Small intestine (tissue), 7 donors: ENCODE results near the gene TMEM131. TPM values are rescaled to one million over a fixed set of nuclear protein-coding genes. Genes with fewer than 3 reads are reported as not detected.
"Not testable (repeated sequence)": the region's sequence is repeated elsewhere in the genome, so short reads cannot be mapped to it uniquely, and the experiment has no call there.

Source experiments
- DNase-seq, 2 donors: peaks; one replicate each; pipeline versions ENCODE4 v3.0.0 to v3.0.0-alpha.2; 2013
- FAIRE-seq: peaks from 2 replicates; lab custom pipeline; 2012; peaks lifted over from hg19 to GRCh38; lab: Jason Lieb, UNC
- H3K27ac ChIP-seq, 3 donors: one replicate each; pipeline ENCODE4 v1.5.1; 2013; ENCODE audit warnings: low read length in 2 of 3, mild to moderate bottlenecking in 2 of 3, control low read depth in 1 of 3, inconsistent platforms in 1 of 3, low read depth in 1 of 3, moderate library complexity in 1 of 3
- H3K27me3 ChIP-seq, 3 donors: one replicate each; pipeline ENCODE4 v1.6.1; 2013; ENCODE audit warnings: low read length in 3 of 3, inconsistent platforms in 1 of 3; ENCODE audit not compliant: control insufficient read depth in 3 of 3, insufficient read depth in 3 of 3
- H3K36me3 ChIP-seq, 3 donors: one replicate each; pipeline ENCODE4 v1.6.1; 2013; ENCODE audit warnings: low read length in 3 of 3, inconsistent platforms in 1 of 3, low read depth in 1 of 3, mild to moderate bottlenecking in 1 of 3, moderate library complexity in 1 of 3; ENCODE audit not compliant: control insufficient read depth in 3 of 3, insufficient read depth in 2 of 3
- H3K4me1 ChIP-seq, 3 donors: one replicate each; pipeline ENCODE4 v1.6.1; 2013; ENCODE audit warnings: low read length in 2 of 3, inconsistent platforms in 1 of 3, low read depth in 1 of 3, mild to moderate bottlenecking in 1 of 3, moderate library complexity in 1 of 3; ENCODE audit not compliant: control insufficient read depth in 3 of 3, insufficient read depth in 2 of 3
- H3K4me3 ChIP-seq, 3 donors: one replicate each; pipeline ENCODE4 v1.5.1; 2013; ENCODE audit warnings: low read length in 3 of 3, control low read depth in 1 of 3, inconsistent platforms in 1 of 3, low read depth in 1 of 3, mild to moderate bottlenecking in 1 of 3, moderate library complexity in 1 of 3
- H3K9me3 ChIP-seq, 2 donors: one replicate each; pipeline ENCODE4 v1.6.1; 2013; ENCODE audit warnings: low read depth in 1 of 2, low read length in 1 of 2; ENCODE audit not compliant: control insufficient read depth in 2 of 2, insufficient read depth in 1 of 2
- WGBS, 3 donors: extraction: QIAGEN DNeasy Blood & Tissue Kit; methylation state at CpG; one replicate each; pipeline ENCODE4 v1.1.7; 2013; 5-methylcytosine and 5-hydroxymethylcytosine counted together
- polyA plus RNA-seq, 4 donors: library from polyadenylated mRNA; stranded (reverse) in 3 of 4; unstranded in 1 of 4; fragments of 200-250 nt in 3 of 4; fragments of 120-200 nt in 1 of 4; gene quantifications; one replicate each; pipeline versions ENCODE4 v1.2.1 to v1.2.3, GENCODE V29; 2013
- donor health status: healthy with polysubstance abuse.
- donor health status: control.
- donor health status: control.
- donor health status: Bipolar disorder and iron deficiency.
- donor health status: healthy.

The TMEM131 gene
- polyA plus RNA-seq, 4 donors = 6.5 to 47.7 (median 13.8) TPM

GRCh38 chr2:97906307-97906706 lies 89.4 kb downstream of the TMEM131 start:
- Histone ChIP-seq H3K27me3 (no peaks in the 10 kb centered on the region), H3K36me3 (peaks cover 0 to 7% (median 0%) of the 10 kb centered on the region in 3 donors), H3K4me3 (no peak overlapping the region), H3K4me1 (peaks cover 0 to 3% (median 0%) of the 10 kb centered on the region in 3 donors), H3K9me3 (no peaks in the 10 kb centered on the region), H3K27ac (no peak overlapping the region)
- peak in 1 of 2 donors; percentile 64 for DNase-seq
- WGBS, 3 donors = 17 to 70% (median 42%) methylated on average over 1 of the region's 1 CpG
- no peak for FAIRE-seq

- no peaks in the 10 kb centered on the region for H3K9me3 ChIP-seq
- no peak for FAIRE-seq
- H3K4me3 ChIP-seq = no peak overlapping the region
- H3K36me3 ChIP-seq = peaks cover 0 to 7% (median 0%) of the 10 kb centered on the region in 3 donors
- WGBS, 3 donors = 86 to 98% (median 91%) methylated on average over 1 of the region's 1 CpG
- no peak for DNase-seq
- no peaks in the 10 kb centered on the region for H3K27me3 ChIP-seq
- peaks cover 0 to 3% (median 0%) of the 10 kb centered on the region in 3 donors for H3K4me1 ChIP-seq
- H3K27ac ChIP-seq = no peak overlapping the region
Observed at GRCh38 chr2:97905294-97905693, 90.5 kb downstream of the TMEM131 start.

GRCh38 chr2:97901862-97902261 lies 93.9 kb downstream of the TMEM131 start:
- H3K4me1 ChIP-seq = peaks cover 0 to 3% (median 0%) of the 10 kb centered on the region in 3 donors
- H3K4me3 ChIP-seq = no peak overlapping the region
- no peak overlapping the region for H3K27ac ChIP-seq
- DNase-seq (no peak), FAIRE-seq (no peak)
- H3K27me3 ChIP-seq = no peaks in the 10 kb centered on the region
- no peaks in the 10 kb centered on the region for H3K9me3 ChIP-seq
- H3K36me3 ChIP-seq = peaks cover 0 to 2% (median 0%) of the 10 kb centered on the region in 3 donors

GRCh38 chr2:97900806-97901205 lies 94.9 kb downstream of the TMEM131 start:
- H3K9me3 ChIP-seq = no peaks in the 10 kb centered on the region
- FAIRE-seq (no peak), DNase-seq (no peak)
- no peaks in the 10 kb centered on the region for H3K4me1 ChIP-seq
- no peak overlapping the region for H3K4me3 ChIP-seq
- H3K27me3 ChIP-seq = no peaks in the 10 kb centered on the region
- WGBS, 3 donors = 63 to 89% (median 68%) methylated on average over 2 of the region's 2 CpGs
- H3K36me3 ChIP-seq = peaks cover 0 to 2% (median 0%) of the 10 kb centered on the region in 3 donors
- H3K27ac ChIP-seq = no peak overlapping the region

- not testable (repeated sequence) for H3K4me3 ChIP-seq, H3K27me3 ChIP-seq, H3K27ac ChIP-seq, H3K36me3 ChIP-seq, H3K9me3 ChIP-seq, FAIRE-seq, DNase-seq, H3K4me1 ChIP-seq
- WGBS, 3 donors = 97 to 100% (median 97%) methylated on average over 4 of the region's 4 CpGs
Observed at GRCh38 chr2:97893042-97893441, 102.7 kb downstream of the TMEM131 start.

- Histone ChIP-seq H3K4me1 (no peaks in the 10 kb centered on the region), H3K27ac (no peak overlapping the region), H3K27me3 (no peaks in the 10 kb centered on the region), H3K36me3 (peaks cover 7 to 9% (median 9%) of the 10 kb centered on the region in 3 donors), H3K4me3 (no peak overlapping the region), H3K9me3 (peaks cover 2 to 8% of the 10 kb centered on the region in 2 donors)
- no peak for DNase-seq
- FAIRE-seq = no peak
Observed at GRCh38 chr2:97891611-97892010, 104.1 kb downstream of the TMEM131 start.

- no peak for FAIRE-seq
- Histone ChIP-seq H3K27me3 (no peaks in the 10 kb centered on the region), H3K9me3 (peaks cover 2 to 23% of the 10 kb centered on the region in 2 donors), H3K4me1 (no peaks in the 10 kb centered on the region), H3K4me3 (no peak overlapping the region), H3K27ac (no peak overlapping the region), H3K36me3 (peaks cover 7 to 13% (median 13%) of the 10 kb centered on the region in 3 donors)
- no peak for DNase-seq
- WGBS, 3 donors = 90 to 98% (median 95%) methylated on average over 2 of the region's 2 CpGs
Observed at GRCh38 chr2:97889156-97889555, 106.6 kb downstream of the TMEM131 start.

GRCh38 chr2:97885841-97886240 lies 109.9 kb downstream of the TMEM131 start:
- DNase-seq (no peak), FAIRE-seq (no peak)
- no peak overlapping the region for H3K27ac ChIP-seq
- H3K9me3 ChIP-seq = peaks cover 2 to 23% of the 10 kb centered on the region in 2 donors
- H3K4me1 ChIP-seq = no peaks in the 10 kb centered on the region
- no peaks in the 10 kb centered on the region for H3K27me3 ChIP-seq
- peaks cover 7 to 15% (median 13%) of the 10 kb centered on the region in 3 donors for H3K36me3 ChIP-seq
- H3K4me3 ChIP-seq = no peak overlapping the region

- Histone ChIP-seq H3K27me3 (no peaks in the 10 kb centered on the region), H3K4me1 (no peaks in the 10 kb centered on the region), H3K9me3 (peaks cover 0 to 16% of the 10 kb centered on the region in 2 donors), H3K4me3 (no peak overlapping the region), H3K36me3 (peaks cover 0 to 2% (median 0%) of the 10 kb centered on the region in 3 donors), H3K27ac (no peak overlapping the region)
- FAIRE-seq (no peak), DNase-seq (no peak)
- 53 to 70% (median 60%) methylated on average over 2 of the region's 2 CpGs for WGBS, 3 donors
Observed at GRCh38 chr2:97880334-97880733, 115.4 kb downstream of the TMEM131 start.
